Endodermal cell (in vitro differentiated cells): ENCODE measurements around the gene RBFOX1. TPM values are rescaled to one million over a fixed set of nuclear protein-coding genes. Genes with fewer than 3 reads are reported as not detected.

Experiments
- DNase-seq: peaks from one replicate; pipeline ENCODE4 v3.0.0-alpha.2; 2017
- H3K27ac ChIP-seq: 2 replicates; pipeline ENCODE4 v1.5.1; 2013; ENCODE audit warnings: mild to moderate bottlenecking, low read depth, low read length, moderate library complexity
- H3K27me3 ChIP-seq: 2 replicates; pipeline ENCODE4 v1.6.1; 2013; ENCODE audit warnings: mild to moderate bottlenecking, low read length, moderate library complexity; ENCODE audit not compliant: insufficient read depth, control insufficient read depth, poor library complexity, severe bottlenecking
- H3K36me3 ChIP-seq: 2 replicates; pipeline ENCODE4 v1.7.0; 2013; ENCODE audit warnings: mild to moderate bottlenecking, low read length, moderate library complexity; ENCODE audit not compliant: control insufficient read depth, insufficient read depth
- H3K4me1 ChIP-seq: one replicate; pipeline ENCODE4 v1.7.0; 2013; ENCODE audit warnings: low read length; ENCODE audit not compliant: control insufficient read depth, insufficient read depth
- H3K4me3 ChIP-seq: 2 replicates; pipeline ENCODE4 v1.5.1; 2013; ENCODE audit warnings: mild to moderate bottlenecking, low read length, moderate library complexity
- H3K9ac ChIP-seq: 2 replicates; pipeline ENCODE4 v1.6.1; 2013; ENCODE audit warnings: mild to moderate bottlenecking, low read length, moderate library complexity; ENCODE audit not compliant: poor library complexity, severe bottlenecking; ENCODE audit errors: extremely low read depth
- H3K9me3 ChIP-seq: 2 replicates; pipeline ENCODE4 v1.6.1; 2013; ENCODE audit warnings: mild to moderate bottlenecking, low read length, moderate library complexity; ENCODE audit not compliant: control insufficient read depth
- H3K27ac Mint-ChIP-seq: 2 replicates; pipeline ENCODE4 v1.8.0; 2020; ENCODE audit warnings: mixed read lengths
- H3K27me3 Mint-ChIP-seq: 2 replicates; pipeline ENCODE4 v1.8.0; 2021; ENCODE audit warnings: mild to moderate bottlenecking, mixed read lengths; ENCODE audit not compliant: insufficient read depth
- H3K36me3 Mint-ChIP-seq: 2 replicates; pipeline ENCODE4 v1.8.0; 2020; ENCODE audit warnings: low read depth, mixed read lengths
- H3K4me1 Mint-ChIP-seq: 2 replicates; pipeline ENCODE4 v1.8.0; 2020; ENCODE audit warnings: mixed read lengths
- H3K4me3 Mint-ChIP-seq: 2 replicates; pipeline ENCODE4 v1.8.0; 2020; ENCODE audit warnings: mild to moderate bottlenecking, moderate library complexity, mixed read lengths
- H3K9me3 Mint-ChIP-seq: 2 replicates; pipeline ENCODE4 v1.8.0; 2020; ENCODE audit warnings: mild to moderate bottlenecking, mixed read lengths
- CTCF ChIP-seq: fragments of 200-600 bp; sonication (generic); conservative IDR thresholded peaks from 2 replicates; pipeline ENCODE4 v1.5.0; 2021; ENCODE audit warnings: antibody characterized with exemption, mild to moderate bottlenecking
- WGBS, 2 experiments: methylation state at CpG; one replicate each; pipeline versions ENCODE4 v1.1.5 to v1.1.7; 2013; ENCODE audit warnings: missing lambda C conversion rate in 2 of 2, mixed read lengths in 1 of 2; ENCODE audit not compliant: insufficient coverage in 1 of 2, insufficient read length in 1 of 2; 5-methylcytosine and 5-hydroxymethylcytosine counted together
- total RNA-seq, 2 donors: library from RNA; stranded (reverse); fragmentation: NEBNext Ultra II Directional in 1 of 2; extraction: Animal tissue kit (Norgen Biotek cat#: 25700) in 1 of 2; gene quantifications; 2 replicates in 1 of 2; 3 replicates in 1 of 2; pipeline ENCODE4 v1.2.1, GENCODE V29; 2021

RBFOX1 gene
- total RNA-seq, 2 donors from 2014 or later: 2.6 to 2.7 TPM

- WGBS, 2 experiments: 87 to 88% methylated on average over 3 to 4 of the region's 4 CpGs
- Mint-ChIP-seq H3K4me3 (no peak overlapping the region), H3K36me3 (no peaks in the 10 kb centered on the region), H3K27ac (no peak overlapping the region), H3K4me1 (no peaks in the 10 kb centered on the region), H3K27me3 (no peaks in the 10 kb centered on the region), H3K9me3 (no peaks in the 10 kb centered on the region)
- H3K4me1 ChIP-seq: no peaks in the 10 kb centered on the region
- DNase-seq: no peak
- H3K9me3 ChIP-seq: no peaks in the 10 kb centered on the region
- peaks cover 10% of the 10 kb centered on the region for H3K27me3 ChIP-seq
- no peak overlapping the region for H3K27ac ChIP-seq
- H3K4me3 ChIP-seq: no peak overlapping the region
- H3K9ac ChIP-seq: no peak overlapping the region
- TF ChIP-seq CTCF: no peak
- H3K36me3 ChIP-seq: no peaks in the 10 kb centered on the region
Measured at GRCh38 chr16:7675628-7676027, 343.0 kb downstream of the RBFOX1 start.

GRCh38 chr16:7680296-7680695 lies 347.7 kb downstream of the RBFOX1 start:
- H3K4me1 Mint-ChIP-seq: no peaks in the 10 kb centered on the region
- Histone ChIP-seq H3K36me3 (no peaks in the 10 kb centered on the region), H3K4me3 (no peak overlapping the region), H3K27ac (no peak overlapping the region), H3K9ac (no peak overlapping the region), H3K27me3 (peaks cover 10% of the 10 kb centered on the region), H3K9me3 (no peaks in the 10 kb centered on the region), H3K4me1 (no peaks in the 10 kb centered on the region)
- no peaks in the 10 kb centered on the region for H3K36me3 Mint-ChIP-seq
- 93 to 100% methylated on average over 2 to 4 of the region's 4 CpGs for WGBS, 2 experiments
- no peak overlapping the region for H3K27ac Mint-ChIP-seq
- H3K27me3 Mint-ChIP-seq: peaks cover 5% of the 10 kb centered on the region
- H3K9me3 Mint-ChIP-seq: no peaks in the 10 kb centered on the region
- no peak for DNase-seq
- H3K4me3 Mint-ChIP-seq: no peak overlapping the region
- TF ChIP-seq CTCF: no peak

- H3K27me3 Mint-ChIP-seq: peaks cover 17% of the 10 kb centered on the region
- Histone ChIP-seq H3K4me1 (no peaks in the 10 kb centered on the region), H3K36me3 (no peaks in the 10 kb centered on the region), H3K4me3 (no peak overlapping the region), H3K27me3 (peaks cover 45% of the 10 kb centered on the region), H3K9ac (no peak overlapping the region), H3K27ac (no peak overlapping the region), H3K9me3 (no peaks in the 10 kb centered on the region)
- no peak overlapping the region for H3K27ac Mint-ChIP-seq
- no peaks in the 10 kb centered on the region for H3K36me3 Mint-ChIP-seq
- TF ChIP-seq CTCF: no peak
- H3K4me3 Mint-ChIP-seq: no peak overlapping the region
- DNase-seq: no peak
- WGBS, 2 experiments: 72 to 90% methylated on average over 5 of the region's 5 CpGs
- H3K9me3 Mint-ChIP-seq: no peaks in the 10 kb centered on the region
- peaks cover 22% of the 10 kb centered on the region for H3K4me1 Mint-ChIP-seq
Measured at GRCh38 chr16:7688811-7689210, 356.2 kb downstream of the RBFOX1 start.
